ENCODE measurements around the gene HVCN1. TPM values are rescaled to one million over a fixed set of nuclear protein-coding genes. Genes with fewer than 3 reads are reported as not detected.

Gene HVCN1
- total RNA-seq, 2 donors from 2014 or later = 0.66 to 1.3 TPM

GRCh38 chr12:110640275-110641025 lies 48.5 kb downstream of the HVCN1 start:
- DNase-seq (no peak), ATAC-seq (no peak)
- no peaks in the 10 kb centered on the region for H3K4me1 ChIP-seq
- intact Hi-C loops (cut with DNase I) = no loop called here
- TF ChIP-seq, protein P1, sequence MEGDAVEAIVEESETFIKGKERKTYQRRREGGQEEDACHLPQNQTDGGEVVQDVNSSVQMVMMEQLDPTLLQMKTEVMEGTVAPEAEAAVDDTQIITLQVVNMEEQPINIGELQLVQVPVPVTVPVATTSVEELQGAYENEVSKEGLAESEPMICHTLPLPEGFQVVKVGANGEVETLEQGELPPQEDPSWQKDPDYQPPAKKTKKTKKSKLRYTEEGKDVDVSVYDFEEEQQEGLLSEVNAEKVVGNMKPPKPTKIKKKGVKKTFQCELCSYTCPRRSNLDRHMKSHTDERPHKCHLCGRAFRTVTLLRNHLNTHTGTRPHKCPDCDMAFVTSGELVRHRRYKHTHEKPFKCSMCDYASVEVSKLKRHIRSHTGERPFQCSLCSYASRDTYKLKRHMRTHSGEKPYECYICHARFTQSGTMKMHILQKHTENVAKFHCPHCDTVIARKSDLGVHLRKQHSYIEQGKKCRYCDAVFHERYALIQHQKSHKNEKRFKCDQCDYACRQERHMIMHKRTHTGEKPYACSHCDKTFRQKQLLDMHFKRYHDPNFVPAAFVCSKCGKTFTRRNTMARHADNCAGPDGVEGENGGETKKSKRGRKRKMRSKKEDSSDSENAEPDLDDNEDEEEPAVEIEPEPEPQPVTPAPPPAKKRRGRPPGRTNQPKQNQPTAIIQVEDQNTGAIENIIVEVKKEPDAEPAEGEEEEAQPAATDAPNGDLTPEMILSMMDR (IDR thresholded peaks at IDR 0.05) = no peak
- no peak for TF ChIP-seq POLR2A (IDR thresholded peaks at IDR 0.05)
- WGBS, 2 donors = 90 to 92% methylated on average over 15 of the region's 15 CpGs
- H3K4me3 ChIP-seq = no peak overlapping the region
- H3K36me3 ChIP-seq (replicated peaks in 1 of 2; ENCODE audit: insufficient read depth in 1 of 2, low read depth in 2 of 2) = no peaks in the 10 kb centered on the region
- no peaks in the 10 kb centered on the region for H3K9me3 ChIP-seq
- no peaks in the 10 kb centered on the region for H3K27me3 ChIP-seq
- no peak overlapping the region for H3K27ac ChIP-seq

- no peak for TF ChIP-seq POLR2A (IDR thresholded peaks at IDR 0.05)
- TF ChIP-seq, protein P1 (IDR thresholded peaks at IDR 0.05) = no peak
- Histone ChIP-seq H3K4me1 (no peaks in the 10 kb centered on the region), H3K27me3 (no peaks in the 10 kb centered on the region), H3K36me3 (replicated peaks in 1 of 2; ENCODE audit: insufficient read depth in 1 of 2, low read depth in 2 of 2) (no peaks in the 10 kb centered on the region), H3K27ac (no peak overlapping the region), H3K9me3 (no peaks in the 10 kb centered on the region), H3K4me3 (no peak overlapping the region)
- DNase-seq = no peak
- intact Hi-C loops (cut with DNase I) = no loop called here
- 74 to 87% methylated on average over 7 of the region's 7 CpGs for WGBS, 2 donors
- ATAC-seq = peak; percentile 12
Observed at GRCh38 chr12:110639336-110640141, 49.4 kb downstream of the HVCN1 start.

DNA sequence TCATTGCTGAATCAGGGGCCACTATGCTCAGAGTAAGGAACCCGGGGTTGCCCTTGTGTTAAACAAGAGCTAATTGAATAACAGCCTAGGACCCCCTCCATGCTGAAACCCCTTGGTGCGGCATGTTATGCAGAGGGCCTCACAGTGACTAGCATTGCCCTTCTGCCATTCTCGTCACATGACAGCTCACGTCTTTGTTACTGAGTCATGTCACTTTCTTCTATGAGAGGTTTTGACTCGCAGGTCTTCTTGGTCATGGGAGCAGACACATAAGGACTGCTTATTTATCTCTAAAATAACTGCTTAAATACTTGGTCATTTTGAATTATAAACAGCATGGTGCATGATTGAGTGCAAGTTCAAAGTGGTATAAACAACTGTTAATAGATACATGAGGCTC lies 50.1 kb downstream of the HVCN1 start:
- Histone ChIP-seq H3K9me3 (no peaks in the 10 kb centered on the region), H3K27ac (no peak overlapping the region), H3K27me3 (no peaks in the 10 kb centered on the region), H3K4me3 (no peak overlapping the region), H3K4me1 (no peaks in the 10 kb centered on the region), H3K36me3 (replicated peaks in 1 of 2; ENCODE audit: insufficient read depth in 1 of 2, low read depth in 2 of 2) (no peaks in the 10 kb centered on the region)
- TF ChIP-seq, protein P1 (IDR thresholded peaks at IDR 0.05) = no peak
- no peak for TF ChIP-seq POLR2A (IDR thresholded peaks at IDR 0.05)
- intact Hi-C loops (cut with DNase I) = no loop called here
- WGBS, 2 donors = 83 to 88% methylated on average over 5 of the region's 5 CpGs
- no peak for DNase-seq
- no peak for ATAC-seq

GRCh38 chr12:110637869-110638441 lies 51.0 kb downstream of the HVCN1 start:
- no peaks in the 10 kb centered on the region for H3K36me3 ChIP-seq (replicated peaks in 1 of 2; ENCODE audit: insufficient read depth in 1 of 2, low read depth in 2 of 2)
- no peaks in the 10 kb centered on the region for H3K4me1 ChIP-seq
- no peak overlapping the region for H3K4me3 ChIP-seq
- TF ChIP-seq, protein P1 (IDR thresholded peaks at IDR 0.05) = no peak
- no peak for TF ChIP-seq POLR2A (IDR thresholded peaks at IDR 0.05)
- 74 to 83% methylated on average over 3 of the region's 3 CpGs for WGBS, 2 donors
- ATAC-seq (no peak), DNase-seq (no peak)
- intact Hi-C loops (cut with DNase I) = no loop called here
- no peaks in the 10 kb centered on the region for H3K27me3 ChIP-seq
- H3K9me3 ChIP-seq = no peaks in the 10 kb centered on the region
- H3K27ac ChIP-seq = no peak overlapping the region

Data from body of pancreas (tissue), 4 donors.